ENCODE data around the gene PTPRF.

- TF ChIP-seq TAF1 (IDR thresholded peaks at IDR 0.05; ENCODE audit: borderline replicate concordance, insufficient read depth, low read length): no peak
- no peak for TF ChIP-seq SIN3A (IDR thresholded peaks at IDR 0.05; ENCODE audit: borderline replicate concordance, insufficient read depth, low read length)
- no peak for TF ChIP-seq REST (IDR thresholded peaks at IDR 0.05; ENCODE audit: insufficient read depth in 1 of 2, low read depth in 2 of 2, low read length in 2 of 2)
Measured at GRCh38 chr1:43645461-43645860, 114.8 kb downstream of the PTPRF start.

Data from PFSK-1 (cell line).